ENCODE results near the gene TNS1. TPM values are rescaled to one million over a fixed set of nuclear protein-coding genes. Genes with fewer than 3 reads are reported as not detected.

TNS1 gene
- total and polyA plus RNA-seq, 9 of the 15 experiments (the other 6 are each of a cell fraction or from before 2014, with no cell fraction given): 0.13 to 2.7 (median 0.77) TPM

- H3K79me2 ChIP-seq (ENCODE audit: control insufficient read depth, insufficient read depth, low read length): no peaks in the 10 kb centered on the region
- H3K27ac ChIP-seq (ENCODE audit: extremely low read depth, low read depth, low read length): no peak overlapping the region
- H3K4me3 ChIP-seq: no peak overlapping the region
- TF ChIP-seq NFIC (IDR thresholded peaks at IDR 0.05): no peak
- TF ChIP-seq POLR2AphosphoS5 (IDR thresholded peaks at IDR 0.05; ENCODE audit: control insufficient read depth, insufficient read depth, low read depth, low read length): no peak
- no peak for TF ChIP-seq STAT5B (CRISPR knock-in tag; IDR thresholded peaks at IDR 0.05)
- no peak for TF ChIP-seq MYBL2 (IDR thresholded peaks at IDR 0.05; ENCODE audit: low read depth)
- TF ChIP-seq MYBL2 (CRISPR knock-in tag; IDR thresholded peaks at IDR 0.05; ENCODE audit: borderline replicate concordance): no peak
- TF ChIP-seq ZNF449 (CRISPR knock-in tag; IDR thresholded peaks at IDR 0.05): no peak
- no peak for TF ChIP-seq RHOXF2B (CRISPR knock-in tag; conservative IDR thresholded peaks at IDR 0.05)
- no peak for TF ChIP-seq NR2C2 (CRISPR knock-in tag; IDR thresholded peaks at IDR 0.05)
- TF ChIP-seq NR2C2 (tag; IDR thresholded peaks at IDR 0.05): no peak
- TF ChIP-seq HMG20A (CRISPR knock-in tag; conservative IDR thresholded peaks at IDR 0.05): no peak
- TF ChIP-seq TEAD4 (IDR thresholded peaks at IDR 0.05; ENCODE audit: low read length): no peak
- no peak for TF ChIP-seq TEAD4 (CRISPR knock-in tag; IDR thresholded peaks at IDR 0.05; ENCODE audit: borderline replicate concordance)
- H3K4me2 ChIP-seq (ENCODE audit: insufficient read depth, low read length): no peak overlapping the region
- no peaks in the 10 kb centered on the region for H3K4me1 ChIP-seq (replicated peaks in 1 of 2; ENCODE audit: control insufficient read depth in 2 of 2, insufficient read depth in 2 of 2, low read length in 2 of 2)
- ChIA-PET POLR2A (interaction anchor here (0.6 to 0.7 kb wide), 2 partner anchors 13 to 30 kb away, joined by 3 read pairs; no protein-coding TSS in a partner anchor), CTCF (ENCODE audit: low intra/inter-chr PET ratio) (no interaction called here)
- H3K27me3 ChIP-seq (ENCODE audit: control insufficient read depth in 2 of 2, insufficient read depth in 2 of 2, low read length in 2 of 2): peaks cover 0 to 56% of the 10 kb centered on the region in 2 experiments; a peak in 2 of 5 replicates
- no peaks in the 10 kb centered on the region for H3K36me3 ChIP-seq (ENCODE audit: control insufficient read depth, insufficient read depth, low read length)
- H4K20me1 ChIP-seq (replicated peaks; ENCODE audit: control insufficient read depth, insufficient read depth, low read length): no peaks in the 10 kb centered on the region
- H3K9ac ChIP-seq (ENCODE audit: insufficient read depth in 1 of 2, low read depth in 2 of 2, low read length in 2 of 2): no peak overlapping the region
- DNase-seq (ENCODE audit: extremely low read depth in 1 of 4, low spot score in 3 of 4): no peak
- WGBS (ENCODE audit: insufficient coverage, low coverage, missing lambda C conversion rate): 2% methylated on average over 10 of the region's 11 CpGs
- in situ Hi-C loops (cut with MboI) (no loop called here), intact Hi-C loops (cut with micrococcal nuclease) (no loop called here)
- no TSS peak for BruUV-seq (replicated peaks)
- no peak overlapping the region for H2AFZ ChIP-seq (ENCODE audit: low read depth, low read length)
- ATAC-seq: no peak
- no peaks in the 10 kb centered on the region for H3K9me1 ChIP-seq (ENCODE audit: control insufficient read depth, insufficient read depth, low read length)
- H3K9me3 ChIP-seq (replicated peaks; ENCODE audit: control insufficient read depth, insufficient read depth, low read depth, low read length): no peaks in the 10 kb centered on the region
- FAIRE-seq: no peak
Observed at GRCh38 chr2:217930761-217931563, 71.8 kb downstream of the TNS1 start.

Data from K562 (cell line).